Measurements from ENCODE around the gene NFATC4.

GRCh38 chr14:24367514-24368211, at the start of gene NFATC4:
- TF ChIP-seq POLR2A (IDR thresholded peaks at IDR 0.05) (no peak), CTCF (IDR thresholded peaks at IDR 0.05) (no peak), POLR2AphosphoS5 (IDR thresholded peaks at IDR 0.05) (no peak), EP300 (IDR thresholded peaks at IDR 0.05) (no peak)

All from upper lobe of left lung (tissue), 4 donors.